ENCODE results near the gene PDE1A.

- TF ChIP-seq, protein P1, sequence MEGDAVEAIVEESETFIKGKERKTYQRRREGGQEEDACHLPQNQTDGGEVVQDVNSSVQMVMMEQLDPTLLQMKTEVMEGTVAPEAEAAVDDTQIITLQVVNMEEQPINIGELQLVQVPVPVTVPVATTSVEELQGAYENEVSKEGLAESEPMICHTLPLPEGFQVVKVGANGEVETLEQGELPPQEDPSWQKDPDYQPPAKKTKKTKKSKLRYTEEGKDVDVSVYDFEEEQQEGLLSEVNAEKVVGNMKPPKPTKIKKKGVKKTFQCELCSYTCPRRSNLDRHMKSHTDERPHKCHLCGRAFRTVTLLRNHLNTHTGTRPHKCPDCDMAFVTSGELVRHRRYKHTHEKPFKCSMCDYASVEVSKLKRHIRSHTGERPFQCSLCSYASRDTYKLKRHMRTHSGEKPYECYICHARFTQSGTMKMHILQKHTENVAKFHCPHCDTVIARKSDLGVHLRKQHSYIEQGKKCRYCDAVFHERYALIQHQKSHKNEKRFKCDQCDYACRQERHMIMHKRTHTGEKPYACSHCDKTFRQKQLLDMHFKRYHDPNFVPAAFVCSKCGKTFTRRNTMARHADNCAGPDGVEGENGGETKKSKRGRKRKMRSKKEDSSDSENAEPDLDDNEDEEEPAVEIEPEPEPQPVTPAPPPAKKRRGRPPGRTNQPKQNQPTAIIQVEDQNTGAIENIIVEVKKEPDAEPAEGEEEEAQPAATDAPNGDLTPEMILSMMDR (IDR thresholded peaks at IDR 0.05; ENCODE audit: poor library complexity) = no peak
- no peak for TF ChIP-seq EZH2 (IDR thresholded peaks at IDR 0.05; ENCODE audit: borderline replicate concordance)
These were observed 126.2 kb downstream of the PDE1A start for GRCh38 chr2:182300608-182301007.
